ENCODE measurements around the gene ADGRG7. TPM values are rescaled to one million over a fixed set of nuclear protein-coding genes. Genes with fewer than 3 reads are reported as not detected.

ADGRG7 gene
- total and polyA plus RNA-seq, 9 of the 15 experiments (the other 6 are each of a cell fraction or from before 2014, with no cell fraction given), result 0.03 TPM; not detected in 7

- TF ChIP-seq, protein P1, sequence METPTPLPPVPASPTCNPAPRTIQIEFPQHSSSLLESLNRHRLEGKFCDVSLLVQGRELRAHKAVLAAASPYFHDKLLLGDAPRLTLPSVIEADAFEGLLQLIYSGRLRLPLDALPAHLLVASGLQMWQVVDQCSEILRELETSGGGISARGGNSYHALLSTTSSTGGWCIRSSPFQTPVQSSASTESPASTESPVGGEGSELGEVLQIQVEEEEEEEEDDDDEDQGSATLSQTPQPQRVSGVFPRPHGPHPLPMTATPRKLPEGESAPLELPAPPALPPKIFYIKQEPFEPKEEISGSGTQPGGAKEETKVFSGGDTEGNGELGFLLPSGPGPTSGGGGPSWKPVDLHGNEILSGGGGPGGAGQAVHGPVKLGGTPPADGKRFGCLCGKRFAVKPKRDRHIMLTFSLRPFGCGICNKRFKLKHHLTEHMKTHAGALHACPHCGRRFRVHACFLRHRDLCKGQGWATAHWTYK (CRISPR knock-in tag; IDR thresholded peaks at IDR 0.05), result no peak
These were observed 111.0 kb downstream of the ADGRG7 start (continued) for GRCh38 chr3:100720426-100720825.

GRCh38 chr3:100725935-100726513, 116.6 kb downstream of the ADGRG7 start:
- 100% methylated on average over 1 of the region's 3 CpGs for WGBS (ENCODE audit: insufficient coverage, low coverage, missing lambda C conversion rate)
- DNase-seq (ENCODE audit: extremely low read depth in 1 of 4, low spot score in 3 of 4) (no peak), ATAC-seq (no peak), FAIRE-seq (no peak)
- ChIA-PET CTCF (ENCODE audit: low intra/inter-chr PET ratio) (no interaction called here), POLR2A (interaction anchor here (0.6 to 6.2 kb wide), 7 partner anchors 8 to 61 kb away, joined by 3 to 29 read pairs (median 6); no protein-coding TSS in a partner anchor)
- H3K9ac ChIP-seq (ENCODE audit: insufficient read depth in 1 of 2, low read depth in 2 of 2, low read length in 2 of 2), result no peak overlapping the region
- no peak overlapping the region for H3K27ac ChIP-seq (ENCODE audit: extremely low read depth, low read depth, low read length)
- H3K9me1 ChIP-seq (ENCODE audit: control insufficient read depth, insufficient read depth, low read length), result no peaks in the 10 kb centered on the region
- H3K79me2 ChIP-seq (ENCODE audit: control insufficient read depth, insufficient read depth, low read length), result peaks cover 47% of the 10 kb centered on the region
- no peaks in the 10 kb centered on the region for H4K20me1 ChIP-seq (replicated peaks; ENCODE audit: control insufficient read depth, insufficient read depth, low read length)
- in situ Hi-C loops (cut with MboI), result no loop called here
- H3K4me1 ChIP-seq (replicated peaks in 1 of 2; ENCODE audit: control insufficient read depth in 2 of 2, insufficient read depth in 2 of 2, low read length in 2 of 2), result no peaks in the 10 kb centered on the region
- H3K4me3 ChIP-seq, result no peak overlapping the region
- no peak overlapping the region for H3K4me2 ChIP-seq (ENCODE audit: insufficient read depth, low read length)
- no peaks in the 10 kb centered on the region for H3K27me3 ChIP-seq (ENCODE audit: control insufficient read depth in 2 of 2, insufficient read depth in 2 of 2, low read length in 2 of 2)
- intact Hi-C loops (cut with micrococcal nuclease), result no loop called here
- BruUV-seq (replicated peaks), result no TSS peak
- H3K36me3 ChIP-seq (ENCODE audit: control insufficient read depth, insufficient read depth, low read length), result peaks cover 81% of the 10 kb centered on the region
- H2AFZ ChIP-seq (ENCODE audit: low read depth, low read length), result no peak overlapping the region
- H3K9me3 ChIP-seq (replicated peaks; ENCODE audit: control insufficient read depth, insufficient read depth, low read depth, low read length), result no peaks in the 10 kb centered on the region
- TF ChIP-seq HDAC8 (tag; IDR thresholded peaks at IDR 0.05), result no peak
- TF ChIP-seq CSDE1 (IDR thresholded peaks at IDR 0.05), result no peak
- TF ChIP-seq BDP1 (IDR thresholded peaks at IDR 0.05; ENCODE audit: insufficient read depth, insufficient read length), result no peak
- TF ChIP-seq ZBTB49 (CRISPR knock-in tag; IDR thresholded peaks at IDR 0.05; ENCODE audit: borderline replicate concordance), result no peak
- TF ChIP-seq ZNF395 (CRISPR knock-in tag; IDR thresholded peaks at IDR 0.05), result no peak
- TF ChIP-seq NEUROD1 (IDR thresholded peaks at IDR 0.05; ENCODE audit: borderline replicate concordance, low read depth, low read length, partially characterized antibody), result no peak
- no peak for TF ChIP-seq ZNF584 (CRISPR knock-in tag; IDR thresholded peaks at IDR 0.05; ENCODE audit: low read depth)
- TF ChIP-seq, protein P2, sequence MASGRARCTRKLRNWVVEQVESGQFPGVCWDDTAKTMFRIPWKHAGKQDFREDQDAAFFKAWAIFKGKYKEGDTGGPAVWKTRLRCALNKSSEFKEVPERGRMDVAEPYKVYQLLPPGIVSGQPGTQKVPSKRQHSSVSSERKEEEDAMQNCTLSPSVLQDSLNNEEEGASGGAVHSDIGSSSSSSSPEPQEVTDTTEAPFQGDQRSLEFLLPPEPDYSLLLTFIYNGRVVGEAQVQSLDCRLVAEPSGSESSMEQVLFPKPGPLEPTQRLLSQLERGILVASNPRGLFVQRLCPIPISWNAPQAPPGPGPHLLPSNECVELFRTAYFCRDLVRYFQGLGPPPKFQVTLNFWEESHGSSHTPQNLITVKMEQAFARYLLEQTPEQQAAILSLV (tag; IDR thresholded peaks at IDR 0.05), result no peak
- TF ChIP-seq ZNF561 (CRISPR knock-in tag; conservative IDR thresholded peaks at IDR 0.05), result no peak
- TF ChIP-seq, protein P3, sequence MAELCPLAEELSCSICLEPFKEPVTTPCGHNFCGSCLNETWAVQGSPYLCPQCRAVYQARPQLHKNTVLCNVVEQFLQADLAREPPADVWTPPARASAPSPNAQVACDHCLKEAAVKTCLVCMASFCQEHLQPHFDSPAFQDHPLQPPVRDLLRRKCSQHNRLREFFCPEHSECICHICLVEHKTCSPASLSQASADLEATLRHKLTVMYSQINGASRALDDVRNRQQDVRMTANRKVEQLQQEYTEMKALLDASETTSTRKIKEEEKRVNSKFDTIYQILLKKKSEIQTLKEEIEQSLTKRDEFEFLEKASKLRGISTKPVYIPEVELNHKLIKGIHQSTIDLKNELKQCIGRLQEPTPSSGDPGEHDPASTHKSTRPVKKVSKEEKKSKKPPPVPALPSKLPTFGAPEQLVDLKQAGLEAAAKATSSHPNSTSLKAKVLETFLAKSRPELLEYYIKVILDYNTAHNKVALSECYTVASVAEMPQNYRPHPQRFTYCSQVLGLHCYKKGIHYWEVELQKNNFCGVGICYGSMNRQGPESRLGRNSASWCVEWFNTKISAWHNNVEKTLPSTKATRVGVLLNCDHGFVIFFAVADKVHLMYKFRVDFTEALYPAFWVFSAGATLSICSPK (IDR thresholded peaks at IDR 0.05; ENCODE audit: borderline replicate concordance), result no peak
